AG20443 (cell line): ENCODE measurements around the gene TMEM171.

Source experiments
- DNase-seq: peaks from one replicate; pipeline ENCODE4 v3.0.0; 2012; ENCODE audit warnings: low spot score, mixed read lengths

The TMEM171 gene

DNA sequence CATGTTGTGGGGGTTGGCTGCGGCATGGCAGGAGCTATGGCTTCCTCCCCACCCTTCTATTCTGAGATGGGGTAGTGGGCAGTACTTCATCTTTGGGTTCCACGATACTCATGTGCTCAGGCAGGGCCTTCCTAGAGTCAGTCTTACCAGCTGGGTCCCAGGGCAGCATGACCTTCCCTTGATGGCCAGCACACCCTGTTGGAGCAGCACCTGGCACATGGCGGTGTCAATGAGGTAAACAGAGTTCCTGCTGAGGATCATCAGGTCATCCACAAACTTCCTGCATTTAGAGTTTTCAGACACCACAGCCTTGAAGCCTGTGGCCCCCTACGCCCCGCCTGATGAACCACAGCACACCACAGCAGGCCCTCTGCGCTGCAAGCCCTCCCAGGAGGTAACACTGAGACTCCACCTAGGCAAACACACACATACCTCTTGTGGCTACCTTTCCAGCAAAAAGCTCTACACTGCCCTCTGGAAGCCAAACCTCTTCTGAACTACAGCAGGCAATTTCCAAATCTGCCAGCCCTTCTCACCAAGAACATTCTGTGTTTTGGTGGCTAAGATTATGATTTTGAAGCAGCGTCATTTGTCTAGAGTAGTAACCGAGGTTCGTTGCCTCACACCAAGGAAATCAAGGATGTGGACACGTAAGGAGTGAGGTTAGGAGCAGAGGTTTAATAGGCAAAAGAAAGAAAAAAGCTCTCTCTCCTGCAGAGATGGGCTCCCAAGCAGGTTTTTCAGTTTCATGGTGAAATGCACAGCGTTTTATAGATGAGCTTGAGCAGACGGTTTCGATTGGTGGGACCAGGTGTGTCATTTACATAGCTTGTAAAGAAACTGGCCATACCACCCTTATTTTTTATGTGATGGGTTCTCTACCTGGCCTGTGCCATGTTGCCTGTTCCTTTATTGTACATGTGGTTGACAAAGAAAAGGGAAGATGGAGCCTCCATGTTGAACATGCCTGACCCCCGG, 32.3 kb downstream of the TMEM171 start:
- no peak for DNase-seq

DNA sequence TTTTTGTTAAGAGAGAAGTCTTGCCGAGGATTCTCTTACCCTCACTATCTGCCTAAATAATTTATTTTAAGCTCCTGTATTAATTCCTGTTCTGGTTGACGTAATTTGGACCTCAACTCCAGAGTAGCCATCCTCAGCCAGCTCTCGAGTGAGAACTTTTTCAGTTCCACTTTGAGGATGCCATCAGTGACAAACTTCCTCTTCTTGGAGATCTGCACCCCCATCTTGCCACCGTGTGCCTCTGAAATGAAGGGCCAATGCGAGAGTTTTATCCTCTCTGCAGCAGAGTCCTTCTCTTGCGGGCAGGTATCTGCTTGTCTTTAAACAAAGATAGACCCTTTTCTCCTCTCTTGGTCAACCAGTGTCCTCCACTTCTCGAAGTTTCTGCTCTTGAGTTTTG, 33.1 kb downstream of the TMEM171 start:
- no peak for DNase-seq

DNA sequence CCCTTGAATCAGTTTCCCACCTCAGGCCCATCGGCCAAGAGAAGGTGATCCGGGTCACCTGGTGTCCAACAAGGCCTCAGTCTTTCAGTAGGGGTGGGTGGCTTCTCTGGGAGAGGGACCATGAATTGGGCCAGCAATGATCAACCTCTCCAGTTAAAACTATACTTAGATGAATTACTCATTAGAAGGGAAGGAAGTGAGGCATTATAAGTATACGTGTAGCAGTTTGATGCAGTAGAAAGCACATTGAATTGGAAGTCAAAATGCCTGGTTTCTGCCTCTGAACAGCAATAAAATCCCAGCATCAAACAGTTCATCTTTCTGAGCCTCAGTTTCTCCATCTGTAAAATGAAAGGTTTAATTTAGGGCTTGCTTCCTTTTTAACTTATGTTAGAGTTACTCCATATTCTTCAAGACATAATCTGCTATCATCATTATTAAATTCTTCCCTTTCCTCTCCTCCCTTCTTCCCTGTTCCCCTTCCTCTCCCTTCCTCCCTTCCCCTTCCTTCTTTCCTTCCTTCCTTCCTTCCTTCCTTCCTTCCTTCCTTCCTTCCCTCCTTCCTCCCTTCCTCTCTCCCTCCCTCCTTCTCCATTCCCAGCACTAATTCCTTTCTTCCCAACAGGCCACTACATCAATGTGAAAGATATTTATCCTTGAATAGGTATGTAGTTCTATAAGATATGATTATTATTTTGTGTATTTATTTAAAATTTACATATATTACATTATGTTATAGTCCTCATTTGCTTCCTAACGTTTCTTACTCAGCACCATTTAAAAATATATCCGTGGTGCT, 34.0 kb downstream of the TMEM171 start:
- no peak for DNase-seq

DNA sequence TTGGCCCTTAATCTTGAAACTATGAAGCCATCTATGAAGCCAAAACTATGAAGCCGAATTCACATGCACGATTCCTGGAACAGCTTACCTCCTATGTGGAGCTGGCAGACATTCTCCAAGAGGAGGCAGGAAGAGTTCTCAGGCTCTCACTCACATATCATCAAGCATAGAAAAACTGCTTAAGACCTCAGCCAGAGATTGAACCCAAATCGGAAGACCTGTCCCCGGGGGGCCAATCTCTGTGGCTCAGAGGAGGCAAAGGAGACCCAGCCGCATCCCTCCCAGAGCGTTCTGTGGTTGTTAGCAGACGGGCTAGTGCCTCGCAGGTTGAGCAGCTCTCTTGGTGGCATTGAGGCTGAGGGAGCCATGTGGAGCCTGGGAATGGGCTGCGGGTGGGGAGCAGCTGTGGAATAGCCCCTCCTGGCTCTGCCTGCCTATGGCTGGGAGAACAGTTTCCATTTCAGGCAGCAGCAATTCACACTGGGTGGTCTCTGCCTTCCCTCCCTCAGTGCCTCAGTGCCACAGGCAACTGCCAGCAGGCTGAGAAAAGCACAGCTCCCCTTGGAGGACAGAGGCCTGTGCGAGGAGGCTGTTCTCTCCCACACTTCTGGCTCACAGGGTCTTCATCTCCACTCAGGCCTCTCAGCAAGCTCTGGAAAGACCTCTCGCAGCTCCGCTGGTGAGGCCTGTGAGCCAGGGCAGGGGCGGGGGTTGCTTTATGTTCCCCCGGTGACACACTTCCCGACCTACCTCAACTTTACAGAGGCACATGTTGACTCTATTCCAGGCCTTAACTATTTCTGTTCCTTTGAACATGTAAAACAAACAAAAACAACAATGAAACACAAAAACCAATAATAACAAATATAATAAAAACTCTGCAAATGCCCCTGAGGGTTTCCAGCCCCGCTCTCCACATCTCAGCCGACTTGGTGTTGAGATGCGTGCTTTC, 35.2 kb downstream of the TMEM171 start:
- no peak for DNase-seq

DNA sequence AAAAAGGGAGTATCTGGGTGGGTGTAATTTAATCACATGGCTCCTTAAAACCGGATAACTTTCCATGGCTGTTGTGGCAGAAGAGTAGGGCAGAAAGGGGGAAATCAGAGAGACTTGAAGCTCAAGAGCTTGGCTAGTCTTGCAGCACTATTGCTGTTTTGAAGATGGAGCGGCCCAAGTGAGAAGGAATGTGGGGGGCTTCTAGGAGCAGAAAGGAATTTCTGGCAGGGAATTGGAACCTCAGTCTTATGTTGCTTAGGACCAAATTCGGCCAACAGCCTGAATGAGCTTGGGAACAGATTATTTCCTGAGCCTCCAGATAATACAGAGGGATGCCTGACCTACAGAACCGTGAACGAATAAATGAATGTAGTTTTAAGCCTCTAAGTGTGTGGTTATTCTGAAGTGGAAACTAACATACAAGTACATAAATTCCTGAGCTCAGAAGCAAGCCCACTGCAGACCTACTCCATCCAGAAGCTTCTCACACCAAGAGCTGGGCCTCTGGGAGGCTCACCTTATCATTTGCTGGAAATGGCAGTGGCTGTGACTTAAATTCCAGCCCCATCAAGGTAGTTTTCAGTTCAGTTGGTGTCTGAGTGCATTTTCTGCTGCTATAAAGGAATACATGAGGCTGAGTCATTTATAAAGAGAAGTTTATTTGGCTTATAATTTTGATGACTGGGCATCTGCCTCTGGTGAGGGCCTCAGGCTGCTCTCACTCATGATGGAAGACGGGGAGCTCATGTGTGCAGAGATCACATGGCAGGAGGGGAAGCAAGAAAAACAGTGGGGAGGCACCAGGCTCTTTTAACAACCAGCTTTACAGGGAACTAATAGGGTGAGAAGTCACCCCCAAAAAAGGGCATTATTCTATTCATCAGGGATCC, 37.3 kb downstream of the TMEM171 start:
- no peak for DNase-seq

DNA sequence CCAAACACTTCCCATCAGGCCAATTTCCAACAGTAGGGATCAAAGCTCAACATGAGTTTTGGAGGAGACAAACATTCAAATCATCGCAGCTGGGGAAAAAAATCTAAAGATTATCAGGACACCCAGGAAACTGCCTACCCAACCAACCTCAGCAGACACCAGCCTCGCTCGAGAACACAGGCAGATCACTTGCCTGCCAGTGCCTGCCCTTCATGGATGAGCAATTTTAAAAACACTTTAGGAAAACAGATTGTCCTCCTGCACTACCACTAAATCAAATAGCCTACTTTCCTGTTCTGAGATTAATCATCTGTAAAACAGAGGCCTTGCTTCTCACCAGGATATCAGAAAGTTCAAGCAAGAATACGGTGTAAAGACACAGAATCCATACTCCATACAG, 37.9 kb downstream of the TMEM171 start:
- no peak for DNase-seq

DNA sequence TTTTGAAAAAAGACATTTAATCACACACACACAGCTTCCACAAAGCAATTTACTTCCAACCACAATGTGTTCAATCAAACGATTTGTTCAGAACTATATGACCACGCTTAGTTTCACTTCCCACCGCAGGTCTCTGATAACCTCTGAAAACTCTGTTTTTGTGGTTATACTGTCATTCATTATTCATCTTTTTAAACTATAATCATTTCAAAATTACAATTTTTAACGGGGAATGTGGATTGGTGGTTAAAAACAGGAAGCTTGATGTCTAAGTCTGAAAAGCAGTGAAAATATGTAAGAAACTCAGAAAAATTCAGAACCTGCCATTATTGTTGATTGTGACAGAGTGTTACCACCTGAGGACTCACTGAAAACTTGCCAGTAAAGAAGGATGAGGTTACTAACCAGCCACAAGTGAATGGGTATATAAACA, 39.9 kb downstream of the TMEM171 start:
- no peak for DNase-seq

DNA sequence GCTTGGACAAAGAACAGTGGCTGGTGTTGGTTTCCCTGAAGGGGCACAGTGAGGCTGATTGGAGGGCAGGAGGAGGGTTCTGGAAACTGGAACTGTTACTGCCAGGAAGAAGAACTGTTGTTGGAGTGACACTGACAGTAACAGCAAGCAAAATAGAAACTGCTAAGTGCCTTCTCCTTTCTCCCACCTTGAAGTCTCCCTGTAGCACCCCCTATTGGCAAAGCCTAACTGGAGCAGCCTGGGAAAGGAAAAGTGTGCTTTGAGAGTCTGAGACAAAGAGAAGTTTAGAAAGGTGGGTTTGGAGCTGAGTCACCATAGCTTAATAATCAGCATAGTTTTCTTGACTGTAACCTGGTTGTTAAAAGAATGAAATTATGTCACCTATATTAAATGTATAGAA, 50.1 kb downstream of the TMEM171 start:
- no peak for DNase-seq

DNA sequence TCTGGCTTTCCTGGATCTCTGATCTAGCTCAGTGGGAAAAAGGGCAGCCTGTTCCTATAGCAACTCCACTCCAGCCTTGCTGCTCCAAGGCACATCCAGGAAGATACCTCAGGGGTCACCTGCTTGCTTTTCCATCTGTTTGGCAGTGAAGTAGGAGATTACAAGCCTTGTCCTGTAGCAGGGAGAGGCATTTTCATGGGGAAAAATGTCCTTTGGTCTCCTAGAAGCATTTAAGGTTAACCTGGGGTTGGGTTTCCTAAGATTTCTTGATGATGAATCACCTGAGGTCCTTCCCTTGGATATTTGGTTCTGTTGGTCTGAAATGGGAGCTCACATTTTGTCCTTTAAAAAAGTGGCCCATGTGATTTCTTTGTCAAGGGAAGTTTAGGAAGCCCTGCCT, 51.1 kb downstream of the TMEM171 start:
- DNase-seq: no peak

DNA sequence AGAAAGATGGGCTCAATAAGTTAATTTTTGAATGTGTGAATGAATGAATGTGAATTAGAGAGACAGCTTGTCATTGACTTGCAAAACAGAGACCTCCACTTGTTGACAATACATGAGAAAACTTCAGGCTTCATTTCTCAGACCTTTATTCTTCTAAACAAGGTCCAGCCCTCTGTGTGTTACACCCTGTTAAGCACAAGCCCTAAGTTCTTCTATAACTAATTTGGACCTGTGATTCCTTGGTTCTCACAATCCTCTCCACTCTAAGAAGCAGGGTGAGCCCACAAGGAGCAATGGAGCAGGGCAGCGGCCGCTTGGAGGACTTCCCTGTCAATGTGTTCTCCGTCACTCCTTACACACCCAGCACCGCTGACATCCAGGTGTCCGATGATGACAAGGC, 52.6 kb downstream of the TMEM171 start, which contains the start of gene TMEM174:
Gene TMEM174 (plus strand): TSS at position 243 of the 400 bp plus-strand sequence. CDS start 51 bp downstream, at position 294.
- no peak for DNase-seq

DNA sequence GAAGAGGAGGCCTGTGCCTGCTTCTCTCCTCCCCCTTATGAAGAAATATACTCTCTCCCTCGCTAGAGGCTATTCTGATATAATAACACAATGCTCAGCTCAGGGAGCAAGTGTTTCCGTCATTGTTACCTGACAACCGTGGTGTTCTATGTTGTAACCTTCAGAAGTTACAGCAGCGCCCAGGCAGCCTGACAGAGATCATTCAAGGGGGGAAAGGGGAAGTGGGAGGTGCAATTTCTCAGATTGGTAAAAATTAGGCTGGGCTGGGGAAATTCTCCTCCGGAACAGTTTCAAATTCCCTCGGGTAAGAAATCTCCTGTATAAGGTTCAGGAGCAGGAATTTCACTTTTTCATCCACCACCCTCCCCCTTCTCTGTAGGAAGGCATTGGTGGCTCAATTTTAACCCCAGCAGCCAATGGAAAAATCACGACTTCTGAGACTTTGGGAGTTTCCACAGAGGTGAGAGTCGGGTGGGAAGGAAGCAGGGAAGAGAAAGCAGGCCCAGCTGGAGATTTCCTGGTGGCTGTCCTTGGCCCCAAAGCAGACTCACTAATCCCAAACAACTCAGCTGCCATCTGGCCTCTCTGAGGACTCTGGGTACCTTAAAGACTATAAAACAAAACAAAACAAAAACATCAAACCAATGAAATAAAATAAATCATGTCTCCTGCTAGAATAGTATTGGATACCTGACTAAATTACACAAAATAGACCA, 53.9 kb downstream of the TMEM171 start:
- no peak for DNase-seq

DNA sequence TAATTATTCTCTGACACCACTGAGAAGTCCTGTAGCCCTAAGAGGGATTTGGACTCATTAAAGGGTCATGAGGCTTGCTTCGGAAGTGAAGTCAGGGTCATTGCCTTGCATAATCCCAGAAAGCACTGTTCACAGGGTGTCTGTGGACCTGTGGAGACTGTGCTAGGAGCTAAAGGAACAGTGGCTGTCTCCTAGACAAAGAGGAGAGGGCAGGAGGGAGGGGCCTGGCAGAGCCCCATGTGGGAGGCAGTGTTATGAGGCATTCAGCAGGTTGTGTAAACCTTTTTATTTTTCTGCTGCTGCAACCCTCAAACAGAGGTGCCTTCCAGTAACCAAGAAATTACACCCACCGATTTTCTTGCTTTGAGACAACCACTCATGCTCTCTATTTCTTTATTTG, 55.9 kb downstream of the TMEM171 start:
- DNase-seq: no peak

DNA sequence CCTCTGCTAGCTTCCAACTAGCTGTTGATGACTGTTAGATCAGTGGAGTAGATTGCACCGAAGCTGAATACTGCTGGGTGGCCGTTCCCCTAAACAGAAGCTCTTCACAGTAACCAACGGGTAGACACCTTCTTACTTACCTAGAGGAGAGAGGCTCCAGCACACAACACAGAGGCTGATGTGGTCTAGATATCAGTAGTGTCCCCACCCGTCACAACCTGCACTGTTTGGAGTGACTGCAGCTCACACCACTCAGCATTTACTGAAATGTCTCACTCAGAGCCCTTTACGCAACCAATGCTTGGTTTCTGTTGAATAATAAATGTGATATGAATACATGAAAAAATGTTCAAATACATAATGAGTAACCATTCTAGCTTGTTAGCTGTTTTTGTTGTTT, 57.9 kb downstream of the TMEM171 start:
- no peak for DNase-seq

DNA sequence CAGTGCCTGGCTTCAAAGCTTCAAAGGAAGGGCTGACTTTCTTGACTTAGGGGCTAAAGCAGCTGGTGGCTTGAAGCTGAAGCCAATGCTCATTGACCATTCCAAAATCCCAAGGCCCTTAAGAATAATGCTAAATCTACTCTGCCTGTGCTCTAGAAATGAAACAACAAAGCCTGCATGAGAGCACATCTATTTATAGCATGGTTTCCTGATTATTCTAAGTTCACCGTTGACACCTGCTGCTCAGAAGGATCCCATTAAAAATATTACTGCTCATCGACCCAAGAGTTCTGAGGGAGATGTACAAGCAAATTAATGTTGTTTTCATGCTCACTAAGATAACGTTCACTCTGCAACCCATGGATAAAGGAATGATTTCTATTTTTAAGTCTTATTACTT, 59.4 kb downstream of the TMEM171 start:
- DNase-seq: no peak

DNA sequence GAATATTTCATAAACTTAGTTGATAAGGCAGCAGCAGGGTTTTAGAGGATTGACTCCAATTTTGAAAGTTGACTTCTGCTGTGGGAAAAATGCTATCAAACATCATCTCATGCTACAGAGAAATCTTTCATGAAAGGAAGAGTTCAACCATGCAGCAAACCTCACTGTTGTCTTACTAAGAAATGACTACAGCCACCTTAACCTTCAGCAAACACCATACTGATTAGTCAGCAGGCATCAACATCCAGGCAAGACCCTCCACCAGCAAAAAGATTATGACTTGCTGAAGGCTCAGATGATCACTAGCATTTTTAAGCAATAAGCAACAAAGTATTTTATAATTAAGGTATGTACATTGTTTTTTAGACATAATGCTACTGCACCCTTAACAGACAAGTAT, 60.2 kb downstream of the TMEM171 start:
- DNase-seq: no peak
